HepG2 (cell line): ENCODE results near the gene PSMB10. TPM values are rescaled to one million over a fixed set of nuclear protein-coding genes. Genes with fewer than 3 reads are reported as not detected.
A peak's percentile ranks its signal among the peaks of the same experiment; 100 is the strongest.

Source experiments
- BCL3 ChIP-seq: sonication (generic); formaldehyde crosslinking; IDR thresholded peaks from 2 replicates; pipeline ENCODE4 v1.5.1; 2020; ENCODE audit warnings: mild to moderate bottlenecking, missing genetic modification reagents, moderate library complexity
- E2F5 ChIP-seq: sonication (generic); formaldehyde crosslinking; conservative IDR thresholded peaks from 2 replicates; pipeline ENCODE4 v1.4.0; 2020; ENCODE audit warnings: missing genetic modification reagents
- ESRRA ChIP-seq: sonication (generic); formaldehyde crosslinking; IDR thresholded peaks from 2 replicates; pipeline ENCODE4 v1.5.1; 2020; ENCODE audit warnings: mild to moderate bottlenecking, low read depth, missing genetic modification reagents
- FIP1L1 ChIP-seq: fragments of 200-400 bp; formaldehyde crosslinking; IDR thresholded peaks from 2 replicates; pipeline ENCODE4 v1.6.1; 2018; ENCODE audit warnings: low read depth, mild to moderate bottlenecking, low read length, moderate library complexity, borderline replicate concordance; ENCODE audit not compliant: insufficient read depth
- GATAD2A ChIP-seq: IDR thresholded peaks from 2 replicates; pipeline ENCODE4 v1.6.1; 2016
- HOXA3 ChIP-seq: sonication (generic); formaldehyde crosslinking; IDR thresholded peaks from 2 replicates; pipeline ENCODE4 v1.5.0; 2020; ENCODE audit warnings: missing genetic modification reagents
- HOXA7 ChIP-seq: sonication (generic); formaldehyde crosslinking; IDR thresholded peaks from 2 replicates; pipeline ENCODE4 v1.8.1; 2022; ENCODE audit warnings: mild to moderate bottlenecking, missing genetic modification reagents, moderate library complexity
- JUN ChIP-seq: sonication (generic); formaldehyde crosslinking; IDR thresholded peaks from 2 replicates; pipeline ENCODE4 v1.4.0; 2020; ENCODE audit warnings: mild to moderate bottlenecking, missing genetic modification reagents
- JUNB ChIP-seq: sonication (generic); formaldehyde crosslinking; IDR thresholded peaks from 2 replicates; pipeline ENCODE4 v1.8.0; 2022; ENCODE audit warnings: missing genetic modification reagents, mild to moderate bottlenecking, borderline replicate concordance
- MLLT10 ChIP-seq: sonication (generic); formaldehyde crosslinking; IDR thresholded peaks from 2 replicates; pipeline ENCODE4 v1.4.0; 2020; ENCODE audit warnings: missing genetic modification reagents
- MTA1 ChIP-seq: sonication (generic); formaldehyde crosslinking; IDR thresholded peaks from 2 replicates; pipeline ENCODE4 v1.4.0; 2020; ENCODE audit warnings: missing genetic modification reagents, mild to moderate bottlenecking, borderline replicate concordance
- MXI1 ChIP-seq: IDR thresholded peaks from 3 replicates; pipeline ENCODE4 v1.6.1; 2012; ENCODE audit warnings: low read depth, low read length, inconsistent platforms, borderline replicate concordance
- NBN ChIP-seq: fragments of 450-650 bp; conservative IDR thresholded peaks from 2 replicates; pipeline ENCODE4 v1.6.1; 2017
- NFIB ChIP-seq: sonication (generic); formaldehyde crosslinking; IDR thresholded peaks from 2 replicates; pipeline ENCODE4 v1.9.0; 2021; ENCODE audit warnings: missing genetic modification reagents, mild to moderate bottlenecking, borderline replicate concordance
- RARG ChIP-seq: sonication (generic); formaldehyde crosslinking; IDR thresholded peaks from 2 replicates; pipeline ENCODE4 v1.4.0; 2020; ENCODE audit warnings: low read depth, mild to moderate bottlenecking, missing genetic modification reagents
- RFXANK ChIP-seq: IDR thresholded peaks from 2 replicates; pipeline ENCODE4 v1.6.1; 2016
- ZFP37 ChIP-seq: sonication (generic); formaldehyde crosslinking; IDR thresholded peaks from 2 replicates; pipeline ENCODE4 v1.4.0; 2020; ENCODE audit warnings: missing genetic modification reagents, borderline replicate concordance
- ZNF256 ChIP-seq: sonication (generic); formaldehyde crosslinking; conservative IDR thresholded peaks from 2 replicates; pipeline ENCODE4 v1.4.0; 2020; ENCODE audit warnings: missing genetic modification reagents
- ZNF850 ChIP-seq: sonication (generic); formaldehyde crosslinking; conservative IDR thresholded peaks from 2 replicates; pipeline ENCODE4 v1.9.0; 2021; ENCODE audit warnings: mild to moderate bottlenecking, missing genetic modification reagents
- polyA plus RNA-seq, 8 experiments: library from polyadenylated mRNA; depleted of rRNA in 3 of 8; stranded (reverse) in 7 of 8; unstranded in 1 of 8; fragments of >200 nt; fragmentation: Illumina TruSeq in 4 of 8; extraction: Trizol in 4 of 8; gene quantifications; 2 replicates each; pipeline versions ENCODE4 v1.2.1 to v1.2.3, GENCODE V29; 2011 to 2016; ENCODE audit warnings: low read depth in 4 of 8, missing spikeins in 1 of 8, mixed read lengths in 1 of 8; ENCODE audit not compliant: insufficient read depth in 1 of 8
- total RNA-seq, 5 experiments: library from RNA; depleted of rRNA; stranded (reverse); fragments of >200 nt; fragmentation: Illumina TruSeq; extraction: Trizol; gene quantifications; 2 replicates each; pipeline ENCODE4 v1.2.3, GENCODE V29; 2016; ENCODE audit warnings: low read depth in 1 of 5
- TF ChIP-seq, protein P1 (sequence below): sonication (generic); formaldehyde crosslinking; IDR thresholded peaks from 2 replicates; pipeline ENCODE4 v1.5.0; 2020; ENCODE audit warnings: mild to moderate bottlenecking, missing genetic modification reagents
- TF ChIP-seq, protein P2 (sequence below): sonication (generic); formaldehyde crosslinking; IDR thresholded peaks from 2 replicates; pipeline ENCODE4 v1.5.0; 2020; ENCODE audit warnings: mild to moderate bottlenecking, missing genetic modification reagents, moderate library complexity
- TF ChIP-seq, protein P3 (sequence below): IDR thresholded peaks from 2 replicates; pipeline ENCODE4 v1.6.1; 2016

Gene PSMB10
- total and polyA plus RNA-seq, 2 of the 13 experiments (the other 11 are each of a cell fraction or from before 2014, with no cell fraction given): 12.7 to 65.9 TPM

DNA sequence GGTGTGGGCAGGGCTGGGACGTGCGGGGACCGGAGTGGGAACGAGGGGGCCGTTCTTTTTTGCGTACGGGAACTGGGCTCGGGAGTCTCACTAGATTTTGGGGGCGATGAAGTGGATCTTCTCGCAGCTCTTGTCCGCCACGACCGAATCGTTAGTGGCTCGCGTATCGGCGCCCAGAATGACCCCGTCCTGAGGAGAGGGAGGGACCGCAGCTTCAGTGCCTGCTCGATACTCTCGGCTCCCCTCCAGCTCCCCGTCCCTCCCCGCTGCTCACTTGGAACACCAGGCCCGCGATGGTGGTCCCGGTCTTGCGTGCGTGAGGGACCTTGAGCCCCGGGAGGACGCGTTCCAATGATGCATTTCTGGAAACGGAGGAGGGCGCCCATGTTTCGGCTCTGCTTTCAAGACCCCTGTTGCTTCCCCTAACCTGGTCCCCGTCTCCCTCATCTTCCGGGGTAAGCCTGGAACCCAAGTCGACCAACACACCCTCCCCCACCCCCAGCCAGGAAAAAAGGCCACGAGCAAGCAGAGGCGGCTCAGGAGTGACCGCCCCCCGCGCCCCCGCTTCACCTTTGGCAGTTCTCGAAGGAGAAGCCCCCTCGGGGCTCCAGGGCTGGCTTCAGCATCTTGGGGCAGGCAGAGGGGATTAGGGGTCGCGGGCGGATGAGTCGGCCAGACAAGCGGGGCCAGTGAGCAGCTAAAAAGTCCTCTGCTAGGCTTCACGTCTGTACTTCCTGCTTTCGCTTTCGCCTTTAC lies at the start of gene PSMB10 (continued):
- TF ChIP-seq JUN: no peak
- TF ChIP-seq GATAD2A (CRISPR knock-in tag): no peak
- no peak; the same call in 1 of the 2 replicates for TF ChIP-seq ZNF256 (CRISPR knock-in tag)
- TF ChIP-seq E2F5 (CRISPR knock-in tag): no peak
- TF ChIP-seq ESRRA (CRISPR knock-in tag): no peak
- peak; percentile 60; the same call in 1 of the 2 replicates for TF ChIP-seq MTA1 (CRISPR knock-in tag)
- TF ChIP-seq MLLT10: no peak
- TF ChIP-seq HOXA3 (CRISPR knock-in tag): no peak
- TF ChIP-seq ZNF850 (CRISPR knock-in tag): no peak
- no peak for TF ChIP-seq HOXA7 (CRISPR knock-in tag)
- no peak for TF ChIP-seq NFIB (CRISPR knock-in tag)
- no peak for TF ChIP-seq NBN
- TF ChIP-seq RFXANK (CRISPR knock-in tag): no peak
- TF ChIP-seq, protein P1, sequence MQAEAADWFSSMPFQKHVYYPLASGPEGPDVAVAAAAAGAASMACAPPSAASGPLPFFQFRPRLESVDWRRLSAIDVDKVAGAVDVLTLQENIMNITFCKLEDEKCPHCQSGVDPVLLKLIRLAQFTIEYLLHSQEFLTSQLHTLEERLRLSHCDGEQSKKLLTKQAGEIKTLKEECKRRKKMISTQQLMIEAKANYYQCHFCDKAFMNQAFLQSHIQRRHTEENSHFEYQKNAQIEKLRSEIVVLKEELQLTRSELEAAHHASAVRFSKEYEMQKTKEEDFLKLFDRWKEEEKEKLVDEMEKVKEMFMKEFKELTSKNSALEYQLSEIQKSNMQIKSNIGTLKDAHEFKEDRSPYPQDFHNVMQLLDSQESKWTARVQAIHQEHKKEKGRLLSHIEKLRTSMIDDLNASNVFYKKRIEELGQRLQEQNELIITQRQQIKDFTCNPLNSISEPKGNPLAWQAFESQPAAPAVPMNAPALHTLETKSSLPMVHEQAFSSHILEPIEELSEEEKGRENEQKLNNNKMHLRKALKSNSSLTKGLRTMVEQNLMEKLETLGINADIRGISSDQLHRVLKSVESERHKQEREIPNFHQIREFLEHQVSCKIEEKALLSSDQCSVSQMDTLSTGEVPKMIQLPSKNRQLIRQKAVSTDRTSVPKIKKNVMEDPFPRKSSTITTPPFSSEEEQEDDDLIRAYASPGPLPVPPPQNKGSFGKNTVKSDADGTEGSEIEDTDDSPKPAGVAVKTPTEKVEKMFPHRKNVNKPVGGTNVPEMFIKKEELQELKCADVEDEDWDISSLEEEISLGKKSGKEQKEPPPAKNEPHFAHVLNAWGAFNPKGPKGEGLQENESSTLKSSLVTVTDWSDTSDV: peak; percentile 87; the same call in 1 of the 2 replicates
- TF ChIP-seq ZFP37 (CRISPR knock-in tag): 0 out of 2 replicates have a peak, but pooled peaks have one; percentile 44
- TF ChIP-seq JUNB: no peak
- no peak; the same call in 2 of the 3 replicates for TF ChIP-seq MXI1
- no peak for TF ChIP-seq BCL3 (CRISPR knock-in tag)
- TF ChIP-seq FIP1L1: no peak
- peak; percentile 11; the same call in 1 of the 2 replicates for TF ChIP-seq RARG (CRISPR knock-in tag)
- TF ChIP-seq, protein P2, sequence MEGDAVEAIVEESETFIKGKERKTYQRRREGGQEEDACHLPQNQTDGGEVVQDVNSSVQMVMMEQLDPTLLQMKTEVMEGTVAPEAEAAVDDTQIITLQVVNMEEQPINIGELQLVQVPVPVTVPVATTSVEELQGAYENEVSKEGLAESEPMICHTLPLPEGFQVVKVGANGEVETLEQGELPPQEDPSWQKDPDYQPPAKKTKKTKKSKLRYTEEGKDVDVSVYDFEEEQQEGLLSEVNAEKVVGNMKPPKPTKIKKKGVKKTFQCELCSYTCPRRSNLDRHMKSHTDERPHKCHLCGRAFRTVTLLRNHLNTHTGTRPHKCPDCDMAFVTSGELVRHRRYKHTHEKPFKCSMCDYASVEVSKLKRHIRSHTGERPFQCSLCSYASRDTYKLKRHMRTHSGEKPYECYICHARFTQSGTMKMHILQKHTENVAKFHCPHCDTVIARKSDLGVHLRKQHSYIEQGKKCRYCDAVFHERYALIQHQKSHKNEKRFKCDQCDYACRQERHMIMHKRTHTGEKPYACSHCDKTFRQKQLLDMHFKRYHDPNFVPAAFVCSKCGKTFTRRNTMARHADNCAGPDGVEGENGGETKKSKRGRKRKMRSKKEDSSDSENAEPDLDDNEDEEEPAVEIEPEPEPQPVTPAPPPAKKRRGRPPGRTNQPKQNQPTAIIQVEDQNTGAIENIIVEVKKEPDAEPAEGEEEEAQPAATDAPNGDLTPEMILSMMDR (CRISPR knock-in tag): peak; percentile 52
- TF ChIP-seq, protein P3, sequence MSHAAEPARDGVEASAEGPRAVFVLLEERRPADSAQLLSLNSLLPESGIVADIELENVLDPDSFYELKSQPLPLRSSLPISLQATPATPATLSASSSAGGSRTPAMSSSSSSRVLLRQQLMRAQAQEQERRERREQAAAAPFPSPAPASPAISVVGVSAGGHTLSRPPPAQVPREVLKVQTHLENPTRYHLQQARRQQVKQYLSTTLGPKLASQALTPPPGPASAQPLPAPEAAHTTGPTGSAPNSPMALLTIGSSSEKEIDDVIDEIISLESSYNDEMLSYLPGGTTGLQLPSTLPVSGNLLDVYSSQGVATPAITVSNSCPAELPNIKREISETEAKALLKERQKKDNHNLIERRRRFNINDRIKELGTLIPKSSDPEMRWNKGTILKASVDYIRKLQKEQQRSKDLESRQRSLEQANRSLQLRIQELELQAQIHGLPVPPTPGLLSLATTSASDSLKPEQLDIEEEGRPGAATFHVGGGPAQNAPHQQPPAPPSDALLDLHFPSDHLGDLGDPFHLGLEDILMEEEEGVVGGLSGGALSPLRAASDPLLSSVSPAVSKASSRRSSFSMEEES (CRISPR knock-in tag): no peak
